GM12891 (cell line): Measurements from ENCODE around the gene PARP9.

Experiments used
- POLR2AphosphoS5 ChIP-seq: IDR thresholded peaks from 2 replicates; pipeline ENCODE4 v1.6.1; 2011; ENCODE audit warnings: low read depth, low read length, control low read depth
- TAF1 ChIP-seq: IDR thresholded peaks from 2 replicates; pipeline ENCODE4 v1.6.1; 2011; ENCODE audit warnings: low read depth, low read length, control low read depth

GRCh38 chr3:122612696-122613095 is 48.6 kb upstream of the PARP9 start:
- TF ChIP-seq TAF1: no peak
- TF ChIP-seq POLR2AphosphoS5: no peak
